GM19099 (cell line): ENCODE results near the gene CAVIN1.
A peak's percentile ranks its signal among the peaks of the same experiment; 100 is the strongest.

Source experiments
- POLR2A ChIP-seq: IDR thresholded peaks from 3 replicates; pipeline ENCODE4 v1.6.1; 2011; ENCODE audit warnings: low read depth; ENCODE audit not compliant: insufficient read length; ENCODE audit errors: extremely low read depth

Gene CAVIN1

DNA sequence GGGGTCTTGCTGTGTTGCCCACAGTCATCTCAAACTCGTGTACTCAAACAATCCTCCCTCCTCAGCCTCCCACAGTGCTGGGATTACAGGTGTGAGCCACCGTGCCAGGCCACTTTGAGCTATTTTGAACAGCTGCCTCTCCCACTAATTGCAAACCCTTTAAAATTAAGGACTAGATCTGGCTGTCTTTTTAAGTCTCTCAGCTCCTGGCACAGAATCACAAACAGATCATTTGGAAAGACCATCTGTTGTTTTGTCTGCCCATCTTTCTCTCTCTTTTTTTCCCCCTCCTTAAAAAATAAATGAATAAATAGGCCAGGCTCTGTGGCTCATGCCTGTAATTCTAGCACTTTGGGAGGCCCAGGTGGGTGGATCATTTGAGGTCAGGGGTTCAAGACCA, 23.9 kb downstream of the CAVIN1 start:
- TF ChIP-seq POLR2A: no peak

DNA sequence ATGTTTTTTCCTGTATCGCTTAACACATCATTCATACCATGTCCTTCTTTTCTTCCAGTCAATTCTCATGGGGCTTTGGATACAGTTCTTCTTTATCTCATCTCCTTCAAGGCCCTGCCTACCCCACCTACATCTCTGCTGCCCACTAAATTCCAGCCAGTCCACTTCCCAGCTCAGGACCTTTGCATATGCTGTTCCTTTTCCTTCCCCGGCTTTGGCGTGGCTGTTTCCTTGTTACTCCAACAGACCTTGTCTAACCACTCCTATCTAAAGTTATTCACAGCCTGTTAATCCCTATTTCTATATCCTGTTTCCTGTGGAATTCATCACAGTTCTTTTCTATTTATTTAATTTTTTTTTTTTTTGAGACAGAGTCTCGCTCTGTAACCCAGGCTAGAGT, 28.2 kb downstream of the CAVIN1 start:
- TF ChIP-seq POLR2A: no peak

DNA sequence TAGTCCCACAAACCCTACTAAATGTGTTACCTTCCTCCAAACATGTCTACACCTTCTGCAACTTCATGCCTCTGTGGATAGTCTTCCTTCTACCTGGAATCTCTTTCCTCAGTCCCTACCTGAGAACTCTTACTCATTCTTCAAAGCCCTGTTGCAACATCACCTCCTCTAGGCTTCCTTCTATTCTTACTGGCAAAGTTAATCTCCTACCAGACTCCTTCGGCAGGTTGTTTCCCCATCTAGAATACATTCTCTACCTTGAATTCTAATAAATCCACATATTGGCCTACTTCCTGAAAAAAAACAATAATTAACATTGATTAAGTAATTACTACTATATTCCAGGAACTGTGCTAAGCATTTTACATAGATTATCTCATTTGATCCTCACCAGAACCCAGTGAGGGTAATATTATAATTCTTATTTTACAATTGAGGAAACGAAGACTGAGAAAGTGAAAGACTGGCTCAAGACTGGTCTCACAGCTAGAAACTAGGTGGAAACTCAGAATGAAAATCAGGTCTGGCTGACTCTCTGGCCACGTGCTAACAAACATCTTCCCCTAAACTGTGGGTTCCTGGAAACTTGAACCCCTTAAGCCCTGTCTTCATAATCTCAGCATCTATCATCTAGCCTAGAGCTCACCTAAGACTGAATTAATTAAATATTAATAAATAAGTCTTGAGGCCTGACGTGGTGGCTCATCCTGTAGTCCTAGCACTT, 30.2 kb downstream of the CAVIN1 start:
- TF ChIP-seq POLR2A: no peak

DNA sequence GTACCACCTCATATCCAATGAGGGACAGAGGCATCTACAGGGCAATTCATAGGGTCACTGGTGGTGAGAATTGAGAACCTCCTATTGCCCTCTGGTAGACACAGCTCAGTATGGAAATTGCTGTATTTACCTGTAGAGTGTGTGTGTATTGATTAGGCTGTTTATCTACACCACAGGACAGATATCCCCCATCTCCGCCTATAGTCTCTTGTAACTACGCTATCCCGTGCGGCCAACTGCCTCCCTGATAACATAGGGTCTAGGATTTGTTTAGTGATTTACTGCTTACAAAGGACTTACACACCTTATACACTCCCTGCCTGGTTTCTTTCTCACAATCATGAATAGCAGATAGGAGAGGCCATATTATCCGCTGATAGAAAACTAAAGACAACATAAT, 33.2 kb downstream of the CAVIN1 start:
- TF ChIP-seq POLR2A: no peak

GRCh38 chr17:42389135-42389417, 34.0 kb downstream of the CAVIN1 start:
- TF ChIP-seq POLR2A: no peak

- TF ChIP-seq POLR2A: peak; percentile 55
Measured at GRCh38 chr17:42388381-42389134, 34.5 kb downstream of the CAVIN1 start, which contains the start of gene STAT3. Gene STAT3 (minus strand): TSS chr17:42388442. CDS start chr17:42348516, 39,926 bp downstream.

- peak; percentile 82 for TF ChIP-seq POLR2A
Measured at GRCh38 chr17:42387661-42388380, 35.2 kb downstream of the CAVIN1 start.

DNA sequence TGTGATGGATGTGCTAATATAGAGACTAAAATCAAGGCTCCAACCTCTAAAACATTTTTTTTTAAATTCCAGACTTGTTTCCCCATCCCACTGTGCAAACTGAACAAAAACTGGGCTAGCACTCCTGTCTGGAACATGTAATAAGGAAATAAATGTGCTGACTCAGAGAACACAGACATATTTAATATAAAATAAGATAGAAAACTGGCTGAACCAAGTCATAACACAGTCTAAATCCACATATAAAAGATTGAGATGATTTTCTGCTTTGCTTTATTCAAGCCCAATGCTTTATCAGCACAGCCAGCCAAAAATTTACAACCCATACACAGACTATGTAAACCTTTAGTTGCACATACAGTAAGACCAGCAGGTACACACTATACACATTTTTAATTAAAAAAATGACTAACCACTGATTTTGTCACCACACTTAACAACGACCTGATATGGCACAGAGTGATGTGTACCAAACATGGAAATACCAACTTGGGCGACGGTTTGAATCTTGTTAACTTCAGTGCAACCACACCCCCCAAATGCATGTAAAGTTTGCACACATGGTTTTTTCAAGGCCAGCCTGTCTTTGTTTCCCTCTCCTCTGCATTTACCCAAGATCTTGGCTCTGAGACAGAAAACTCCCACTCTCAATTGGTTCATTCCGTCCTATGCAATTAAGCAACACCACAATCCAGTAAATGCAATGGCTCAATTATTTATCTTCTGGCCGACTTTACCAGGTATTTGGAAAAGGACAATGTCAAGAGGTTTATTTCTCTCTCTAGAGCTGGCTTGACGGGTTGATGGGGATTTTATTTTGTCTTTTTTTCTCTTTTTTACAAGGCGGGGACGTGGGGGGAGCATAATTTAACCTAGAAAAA, 36.0 kb downstream of the CAVIN1 start:
- TF ChIP-seq POLR2A: no peak

DNA sequence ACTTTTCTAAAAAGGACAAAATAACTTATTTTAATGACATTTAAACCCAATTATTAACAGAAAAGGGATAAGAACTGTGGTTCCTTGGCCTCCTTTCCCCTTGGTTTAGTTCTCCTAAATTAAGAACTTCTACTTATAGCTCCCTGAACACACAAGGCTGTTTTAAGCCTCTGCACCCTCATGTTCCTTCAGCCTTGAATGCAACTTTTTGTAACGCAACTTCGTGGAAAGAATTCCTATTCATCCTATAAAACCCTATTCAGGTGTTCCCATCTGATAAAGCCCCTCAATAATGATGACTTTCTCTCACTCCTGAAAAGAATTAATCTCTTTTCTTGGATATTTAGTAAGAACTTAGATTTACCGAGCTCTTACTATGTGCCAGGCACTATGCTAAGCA, 41.2 kb downstream of the CAVIN1 start:
- TF ChIP-seq POLR2A: no peak

GRCh38 chr17:42380935-42381334, 42.1 kb downstream of the CAVIN1 start:
- no peak for TF ChIP-seq POLR2A

- TF ChIP-seq POLR2A: peak; percentile 11
Measured at GRCh38 chr17:42378959-42379594, 44.0 kb downstream of the CAVIN1 start.

DNA sequence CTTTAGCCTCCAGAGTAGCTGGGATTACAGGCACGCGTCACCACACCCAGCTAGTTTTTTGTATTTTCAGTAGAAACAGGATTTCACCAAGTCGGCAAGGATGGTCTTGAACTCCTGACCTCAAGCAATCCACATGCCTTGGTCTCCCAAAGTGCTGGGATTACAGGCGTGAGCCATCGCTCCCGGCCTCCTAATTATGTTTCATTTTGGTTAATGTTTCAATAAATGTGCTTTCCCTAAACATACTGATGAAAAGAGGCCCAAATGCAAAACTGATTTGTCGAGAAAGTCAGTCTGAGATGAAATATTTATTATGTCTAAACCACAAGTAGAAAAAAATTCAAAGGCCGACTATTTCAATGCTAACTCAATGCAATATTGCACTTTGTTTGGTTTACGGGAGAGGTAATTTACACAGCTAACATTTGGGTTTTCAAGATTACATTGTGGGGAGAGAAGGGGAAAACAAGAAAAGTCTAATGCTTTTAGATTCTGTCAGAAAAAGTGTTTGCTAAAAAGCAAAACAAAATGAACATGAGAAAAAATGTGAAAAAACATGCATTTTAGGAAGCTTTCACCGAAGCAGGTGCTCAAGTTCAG, 44.6 kb downstream of the CAVIN1 start:
- no peak for TF ChIP-seq POLR2A

GRCh38 chr17:42373896-42374295, 49.2 kb downstream of the CAVIN1 start:
- no peak for TF ChIP-seq POLR2A

DNA sequence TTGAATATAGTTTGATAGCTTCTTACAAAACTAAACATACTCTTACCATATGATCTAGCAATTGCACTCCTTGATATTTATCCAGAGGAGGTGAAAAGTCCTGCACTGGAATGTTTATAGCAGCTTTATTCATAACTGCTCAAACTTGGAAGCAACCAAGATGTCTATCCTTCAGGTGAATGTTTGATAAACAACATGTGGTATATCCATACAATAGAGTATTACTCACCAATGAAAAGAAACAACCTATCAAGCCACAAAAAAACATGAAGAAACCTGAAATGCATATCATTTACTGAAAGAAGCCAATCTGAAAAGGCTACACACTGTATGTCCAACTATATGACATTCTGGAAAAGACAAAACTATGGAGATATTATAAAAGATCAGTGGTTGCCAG, 50.9 kb downstream of the CAVIN1 start:
- no peak for TF ChIP-seq POLR2A
